GM18907 (cell line): ENCODE data around the gene LY6G6D.

ENCODE experiments used
- ATAC-seq: cut with Tn5 transposase; IDR thresholded peaks from one replicate; pipeline ENCODE4 v1.9.1; 2021; ENCODE audit warnings: mild to moderate bottlenecking, moderate library complexity; ENCODE audit not compliant: unreplicated experiment

The LY6G6D gene

GRCh38 chr6:31733734-31734133, 18.6 kb downstream of the LY6G6D start:
- ATAC-seq, result no peak

GRCh38 chr6:31734247-31734820, 19.2 kb downstream of the LY6G6D start:
- no peak for ATAC-seq

- peak; percentile 30 for ATAC-seq
Observed at GRCh38 chr6:31734821-31735406, 19.8 kb downstream of the LY6G6D start.

GRCh38 chr6:31736021-31736767, 21.0 kb downstream of the LY6G6D start, which contains the start of gene CLIC1:
CLIC1 (minus strand) TSS chr6:31736530; CDS start chr6:31736300, 230 bp downstream.
- ATAC-seq, result no peak

GRCh38 chr6:31736768-31737314, 21.7 kb downstream of the LY6G6D start:
- no peak for ATAC-seq

- no peak for ATAC-seq
Observed at GRCh38 chr6:31737315-31737990, 22.3 kb downstream of the LY6G6D start.

GRCh38 chr6:31737991-31738979, 23.1 kb downstream of the LY6G6D start:
- ATAC-seq, result no peak

- ATAC-seq, result peak; percentile 69
Observed at GRCh38 chr6:31739639-31740396, 24.7 kb downstream of the LY6G6D start, which contains the start of gene MSH5. MSH5 (plus strand) TSS chr6:31740005; CDS start chr6:31740467, 462 bp downstream.

GRCh38 chr6:31740397-31741223, 25.5 kb downstream of the LY6G6D start:
- ATAC-seq, result no peak

- no peak for ATAC-seq
Observed at GRCh38 chr6:31741815-31742214, 26.7 kb downstream of the LY6G6D start.

GRCh38 chr6:31742894-31743293, 27.7 kb downstream of the LY6G6D start:
- no peak for ATAC-seq

GRCh38 chr6:31744422-31744821, 29.3 kb downstream of the LY6G6D start:
- no peak for ATAC-seq

GRCh38 chr6:31749301-31750036, 34.3 kb downstream of the LY6G6D start:
- ATAC-seq, result no peak

- ATAC-seq, result no peak
Observed at GRCh38 chr6:31750411-31751022, 35.4 kb downstream of the LY6G6D start.

- ATAC-seq, result no peak
Observed at GRCh38 chr6:31752739-31753319, 37.7 kb downstream of the LY6G6D start.

GRCh38 chr6:31758281-31758680, 43.1 kb downstream of the LY6G6D start:
- no peak for ATAC-seq

GRCh38 chr6:31760790-31761189, 45.6 kb downstream of the LY6G6D start:
- no peak for ATAC-seq
